Mucosa of descending colon (tissue), 3 donors: ENCODE results near the gene C19orf81. TPM values are rescaled to one million over a fixed set of nuclear protein-coding genes. Genes with fewer than 3 reads are reported as not detected.

Experiments
- ATAC-seq: fragments of 200-7000 bp; cut with Tn5 transposase; one replicate; pipeline ENCODE4 v1.9.1; 2020; ENCODE audit warnings: mild to moderate bottlenecking, moderate library complexity
- DNase-seq, 3 donors: peaks; one replicate each; pipeline ENCODE4 v3.0.0-alpha.2; 2020
- H3K36me3 ChIP-seq: fragments of 200-600 bp; one replicate; pipeline ENCODE4 v1.8.0; 2021; ENCODE audit warnings: low read depth, mild to moderate bottlenecking
- H3K4me1 ChIP-seq: fragments of 200-600 bp; one replicate; pipeline ENCODE4 v1.8.0; 2021; ENCODE audit warnings: low read depth, mild to moderate bottlenecking
- H3K4me3 ChIP-seq: fragments of 200-600 bp; one replicate; pipeline ENCODE4 v1.8.0; 2021; ENCODE audit warnings: mild to moderate bottlenecking
- H3K9me3 ChIP-seq: fragments of 200-600 bp; one replicate; pipeline ENCODE4 v1.8.0; 2021; ENCODE audit warnings: mild to moderate bottlenecking
- CTCF ChIP-seq: fragments of 200-600 bp; IDR thresholded peaks from one replicate; pipeline ENCODE4 v1.8.0; 2022; ENCODE audit warnings: antibody characterized with exemption, mild to moderate bottlenecking
- intact Hi-C, 2 donors: fragments of 100-400 bp; cut with DNase I in 1 of 2; cut with micrococcal nuclease in 1 of 2; formaldehyde crosslinking; loops; one replicate each; pipeline versions ENCODE4 v1.11.0 to v1.11.1; 2022; cut with DNase I, micrococcal nuclease
- total RNA-seq, 3 donors: library from RNA; stranded (reverse); fragmentation: NEBNext Ultra II Directional in 2 of 3; extraction: Animal tissue kit (Norgen Biotek cat#: 25700) in 2 of 3; gene quantifications; one replicate each; pipeline versions ENCODE4 v1.2.1 to v1.2.4, GENCODE V29; 2021 to 2023
- donor health status: DM: no; HTN: no; CAD: no; lungs with moderate emphysema.
- donor health status: DM: no; HTN: no; CAD: no.
- donor health status: DM: no; HTN: yes; CAD: no.

Gene C19orf81
- total RNA-seq, 3 donors from 2014 or later, result 0.41 TPM; not detected in 2

DNA sequence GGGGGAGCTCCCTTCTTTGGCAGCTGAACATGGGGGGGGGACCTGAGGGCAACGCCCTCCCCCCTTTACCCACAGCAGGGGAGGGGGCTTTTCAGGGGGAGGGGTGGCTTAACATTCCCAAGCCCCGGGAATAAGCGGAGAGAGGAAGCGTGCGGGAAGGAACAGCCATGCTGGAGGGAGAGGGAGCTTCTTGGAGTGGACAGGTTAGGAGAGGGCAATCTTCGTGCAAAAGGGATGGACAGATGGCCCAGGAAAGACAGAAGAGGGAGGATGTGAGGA lies 10.8 kb downstream of the C19orf81 start:
- ATAC-seq (no peak), DNase-seq (no peak)
- no peak for TF ChIP-seq CTCF
- Histone ChIP-seq H3K4me3 (no peak overlapping the region), H3K9me3 (no peaks in the 10 kb centered on the region), H3K4me1 (peaks cover 6% of the 10 kb centered on the region), H3K36me3 (no peaks in the 10 kb centered on the region)
- intact Hi-C loops, result no loop called here

- intact Hi-C loops, result no loop called here
- no peak for TF ChIP-seq CTCF
Observed at GRCh38 chr19:50661023-50661422, 11.8 kb downstream of the C19orf81 start.

GRCh38 chr19:50661766-50662650 lies 12.8 kb downstream of the C19orf81 start:
- H3K4me1 ChIP-seq, result peaks cover 6% of the 10 kb centered on the region
- intact Hi-C loops, result no loop called here

More at GRCh38 chr19:50661023-50661422, 11.8 kb downstream of the C19orf81 start:
- Histone ChIP-seq H3K4me3 (no peak overlapping the region), H3K4me1 (peaks cover 6% of the 10 kb centered on the region), H3K36me3 (no peaks in the 10 kb centered on the region), H3K9me3 (no peaks in the 10 kb centered on the region)
- ATAC-seq, result no peak
- no peak for DNase-seq

GRCh38 chr19:50662651-50663481 lies 13.6 kb downstream of the C19orf81 start:
- no peak overlapping the region for H3K4me3 ChIP-seq
- peaks cover 4% of the 10 kb centered on the region for H3K4me1 ChIP-seq
- DNase-seq (no peak), ATAC-seq (no peak)
- H3K9me3 ChIP-seq, result no peaks in the 10 kb centered on the region
- intact Hi-C loops, result no loop called here
- TF ChIP-seq CTCF, result no peak
- no peaks in the 10 kb centered on the region for H3K36me3 ChIP-seq

More at GRCh38 chr19:50661766-50662650, 12.8 kb downstream of the C19orf81 start:
- Histone ChIP-seq H3K9me3 (no peaks in the 10 kb centered on the region), H3K4me3 (no peak overlapping the region), H3K36me3 (no peaks in the 10 kb centered on the region)
- no peak for DNase-seq
- TF ChIP-seq CTCF, result no peak
- no peak for ATAC-seq

GRCh38 chr19:50663482-50663790 lies 14.2 kb downstream of the C19orf81 start:
- no peaks in the 10 kb centered on the region for H3K4me1 ChIP-seq
- no peaks in the 10 kb centered on the region for H3K36me3 ChIP-seq
- no peak overlapping the region for H3K4me3 ChIP-seq
- H3K9me3 ChIP-seq, result no peaks in the 10 kb centered on the region
- DNase-seq (no peak), ATAC-seq (no peak)
- TF ChIP-seq CTCF, result no peak
- intact Hi-C loops, result no loop called here
